Small intestine (tissue), 7 donors: ENCODE measurements around the gene NT5C1A. TPM values are rescaled to one million over a fixed set of nuclear protein-coding genes. Genes with fewer than 3 reads are reported as not detected.

Experiments
- DNase-seq, 2 donors: peaks; one replicate each; pipeline versions ENCODE4 v3.0.0 to v3.0.0-alpha.2; 2013
- FAIRE-seq: peaks from 2 replicates; lab custom pipeline; 2012; peaks lifted over from hg19 to GRCh38; lab: Jason Lieb, UNC
- H3K27ac ChIP-seq, 3 donors: one replicate each; pipeline ENCODE4 v1.5.1; 2013; ENCODE audit warnings: low read length in 2 of 3, mild to moderate bottlenecking in 2 of 3, control low read depth in 1 of 3, inconsistent platforms in 1 of 3, low read depth in 1 of 3, moderate library complexity in 1 of 3
- H3K27me3 ChIP-seq, 3 donors: one replicate each; pipeline ENCODE4 v1.6.1; 2013; ENCODE audit warnings: low read length in 3 of 3, inconsistent platforms in 1 of 3; ENCODE audit not compliant: control insufficient read depth in 3 of 3, insufficient read depth in 3 of 3
- H3K36me3 ChIP-seq, 3 donors: one replicate each; pipeline ENCODE4 v1.6.1; 2013; ENCODE audit warnings: low read length in 3 of 3, inconsistent platforms in 1 of 3, low read depth in 1 of 3, mild to moderate bottlenecking in 1 of 3, moderate library complexity in 1 of 3; ENCODE audit not compliant: control insufficient read depth in 3 of 3, insufficient read depth in 2 of 3
- H3K4me1 ChIP-seq, 3 donors: one replicate each; pipeline ENCODE4 v1.6.1; 2013; ENCODE audit warnings: low read length in 2 of 3, inconsistent platforms in 1 of 3, low read depth in 1 of 3, mild to moderate bottlenecking in 1 of 3, moderate library complexity in 1 of 3; ENCODE audit not compliant: control insufficient read depth in 3 of 3, insufficient read depth in 2 of 3
- H3K4me3 ChIP-seq, 3 donors: one replicate each; pipeline ENCODE4 v1.5.1; 2013; ENCODE audit warnings: low read length in 3 of 3, control low read depth in 1 of 3, inconsistent platforms in 1 of 3, low read depth in 1 of 3, mild to moderate bottlenecking in 1 of 3, moderate library complexity in 1 of 3
- H3K9me3 ChIP-seq, 2 donors: one replicate each; pipeline ENCODE4 v1.6.1; 2013; ENCODE audit warnings: low read depth in 1 of 2, low read length in 1 of 2; ENCODE audit not compliant: control insufficient read depth in 2 of 2, insufficient read depth in 1 of 2
- WGBS, 3 donors: extraction: QIAGEN DNeasy Blood & Tissue Kit; methylation state at CpG; one replicate each; pipeline ENCODE4 v1.1.7; 2013; 5-methylcytosine and 5-hydroxymethylcytosine counted together
- polyA plus RNA-seq, 4 donors: library from polyadenylated mRNA; stranded (reverse) in 3 of 4; unstranded in 1 of 4; fragments of 200-250 nt in 3 of 4; fragments of 120-200 nt in 1 of 4; gene quantifications; one replicate each; pipeline versions ENCODE4 v1.2.1 to v1.2.3, GENCODE V29; 2013
- donor health status: healthy with polysubstance abuse.
- donor health status: control.
- donor health status: control.
- donor health status: Bipolar disorder and iron deficiency.
- donor health status: healthy.

Gene NT5C1A
- polyA plus RNA-seq, 4 donors: 0.12 to 0.16 TPM; not detected in 2

DNA sequence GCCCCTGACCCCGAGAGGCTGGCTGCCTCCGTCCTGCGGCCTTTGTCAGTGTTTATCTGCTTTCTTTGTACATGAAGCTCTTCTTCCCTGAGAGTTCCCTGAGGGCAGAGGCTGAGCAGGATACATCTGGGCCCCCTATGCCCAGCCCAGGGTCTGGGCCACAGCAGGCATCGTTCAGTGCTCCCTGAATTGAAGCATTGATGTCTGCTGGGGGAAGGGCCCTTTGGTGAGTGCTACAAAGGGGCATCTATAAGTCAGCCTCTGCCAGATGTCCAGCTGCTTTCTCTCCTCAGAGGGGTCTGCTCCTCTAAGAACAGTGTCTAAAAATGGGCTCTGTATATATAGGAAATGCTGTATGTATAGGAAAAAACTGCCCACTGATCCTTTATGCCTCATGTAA lies 34.5 kb downstream of the NT5C1A start:
- 70 to 91% (median 77%) methylated on average over 4 of the region's 4 CpGs for WGBS, 3 donors
- DNase-seq (no peak), FAIRE-seq (no peak)
- Histone ChIP-seq H3K9me3 (no peaks in the 10 kb centered on the region), H3K27me3 (peaks cover 0 to 65% (median 1%) of the 10 kb centered on the region in 3 donors), H3K4me3 (no peak overlapping the region), H3K4me1 (no peaks in the 10 kb centered on the region), H3K36me3 (no peaks in the 10 kb centered on the region), H3K27ac (no peak overlapping the region)

- H3K36me3 ChIP-seq: peaks cover 0 to 2% (median 0%) of the 10 kb centered on the region in 3 donors
- H3K27me3 ChIP-seq: peaks cover 0 to 77% (median 1%) of the 10 kb centered on the region in 3 donors
- peak overlapping the region in 2 of 3 donors; percentile 11 to 17 for H3K27ac ChIP-seq
- no peak for DNase-seq
- 46 to 74% (median 57%) methylated on average over 2 of the region's 2 CpGs for WGBS, 3 donors
- FAIRE-seq: no peak
- H3K4me1 ChIP-seq: no peaks in the 10 kb centered on the region
- H3K4me3 ChIP-seq: no peak overlapping the region
- no peaks in the 10 kb centered on the region for H3K9me3 ChIP-seq
Observed at GRCh38 chr1:39635871-39636210, 36.1 kb downstream of the NT5C1A start.

- Histone ChIP-seq H3K4me1 (no peaks in the 10 kb centered on the region), H3K27ac (peak overlapping the region in 2 of 3 donors; percentile 17 to 21), H3K4me3 (no peak overlapping the region), H3K27me3 (peaks cover 0 to 77% (median 1%) of the 10 kb centered on the region in 3 donors), H3K9me3 (no peaks in the 10 kb centered on the region), H3K36me3 (peaks cover 0 to 2% (median 0%) of the 10 kb centered on the region in 3 donors)
- DNase-seq (peak in 1 of 2 donors; percentile 7), FAIRE-seq (no peak)
- 58 to 65% (median 62%) methylated on average over 12 of the region's 12 CpGs for WGBS, 3 donors
Observed at GRCh38 chr1:39635205-39635870, 36.6 kb downstream of the NT5C1A start.

DNA sequence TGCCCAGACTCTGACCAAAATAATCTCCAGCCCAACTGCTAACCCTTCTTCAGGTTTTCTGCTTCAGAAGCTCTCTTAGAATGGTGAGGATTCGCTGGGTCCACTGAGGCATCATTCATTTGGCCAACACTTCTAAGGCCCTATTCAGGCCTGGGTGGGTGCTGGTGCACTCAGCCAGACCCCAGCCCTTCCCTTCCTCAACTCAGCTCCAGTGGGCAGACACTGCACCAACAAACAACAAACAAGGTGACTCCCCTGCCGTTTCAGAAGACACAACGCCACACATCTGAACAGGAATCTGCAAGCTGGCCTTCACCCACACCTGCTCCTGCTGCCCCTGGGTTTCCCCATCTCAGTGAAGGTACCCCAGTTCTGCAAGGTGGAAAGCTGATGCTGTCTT lies 38.5 kb downstream of the NT5C1A start:
- no peak overlapping the region for H3K27ac ChIP-seq
- DNase-seq (no peak), FAIRE-seq (no peak)
- WGBS, 3 donors: 74 to 76% (median 75%) methylated on average over 3 of the region's 3 CpGs
- H3K9me3 ChIP-seq: no peaks in the 10 kb centered on the region
- no peak overlapping the region for H3K4me3 ChIP-seq
- H3K27me3 ChIP-seq: peaks cover 0 to 65% (median 1%) of the 10 kb centered on the region in 3 donors
- peaks cover 0 to 2% (median 0%) of the 10 kb centered on the region in 3 donors for H3K36me3 ChIP-seq
- H3K4me1 ChIP-seq: no peaks in the 10 kb centered on the region

- Histone ChIP-seq H3K9me3 (no peaks in the 10 kb centered on the region), H3K4me1 (no peaks in the 10 kb centered on the region), H3K36me3 (peaks cover 0 to 2% (median 0%) of the 10 kb centered on the region in 3 donors), H3K27me3 (peaks cover 0 to 60% (median 0%) of the 10 kb centered on the region in 3 donors), H3K27ac (no peak overlapping the region), H3K4me3 (no peak overlapping the region)
- FAIRE-seq (no peak), DNase-seq (peak; percentile 9 to 42)
- WGBS, 3 donors: 21 to 24% (median 23%) methylated on average over 27 to 61 of the region's 61 CpGs
Observed at GRCh38 chr1:39632682-39633417, 39.1 kb downstream of the NT5C1A start.

DNA sequence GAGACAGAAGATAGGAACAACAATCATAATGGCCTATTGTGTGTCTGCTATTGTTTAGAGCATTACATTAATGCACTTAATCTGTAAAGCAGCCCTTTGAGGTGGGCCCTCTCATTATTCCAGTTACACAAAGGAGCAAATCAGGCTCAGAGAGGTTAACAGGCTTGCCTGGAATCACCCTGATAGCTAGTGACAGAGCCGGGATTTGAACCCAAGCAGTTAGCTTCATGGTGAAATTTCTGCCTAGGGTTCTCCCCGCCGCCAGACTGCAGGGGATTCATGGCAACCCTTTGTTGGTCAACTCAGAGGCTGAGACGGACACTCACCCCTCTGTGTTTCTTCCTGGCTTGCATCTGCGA lies 39.6 kb downstream of the NT5C1A start:
- no peak overlapping the region for H3K27ac ChIP-seq
- DNase-seq (no peak), FAIRE-seq (no peak)
- WGBS, 3 donors: 81 to 90% (median 86%) methylated on average over 5 of the region's 5 CpGs
- H3K4me3 ChIP-seq: no peak overlapping the region
- H3K36me3 ChIP-seq: peaks cover 0 to 4% (median 0%) of the 10 kb centered on the region in 3 donors
- no peaks in the 10 kb centered on the region for H3K9me3 ChIP-seq
- no peaks in the 10 kb centered on the region for H3K4me1 ChIP-seq
- peaks cover 0 to 54% (median 0%) of the 10 kb centered on the region in 3 donors for H3K27me3 ChIP-seq

DNA sequence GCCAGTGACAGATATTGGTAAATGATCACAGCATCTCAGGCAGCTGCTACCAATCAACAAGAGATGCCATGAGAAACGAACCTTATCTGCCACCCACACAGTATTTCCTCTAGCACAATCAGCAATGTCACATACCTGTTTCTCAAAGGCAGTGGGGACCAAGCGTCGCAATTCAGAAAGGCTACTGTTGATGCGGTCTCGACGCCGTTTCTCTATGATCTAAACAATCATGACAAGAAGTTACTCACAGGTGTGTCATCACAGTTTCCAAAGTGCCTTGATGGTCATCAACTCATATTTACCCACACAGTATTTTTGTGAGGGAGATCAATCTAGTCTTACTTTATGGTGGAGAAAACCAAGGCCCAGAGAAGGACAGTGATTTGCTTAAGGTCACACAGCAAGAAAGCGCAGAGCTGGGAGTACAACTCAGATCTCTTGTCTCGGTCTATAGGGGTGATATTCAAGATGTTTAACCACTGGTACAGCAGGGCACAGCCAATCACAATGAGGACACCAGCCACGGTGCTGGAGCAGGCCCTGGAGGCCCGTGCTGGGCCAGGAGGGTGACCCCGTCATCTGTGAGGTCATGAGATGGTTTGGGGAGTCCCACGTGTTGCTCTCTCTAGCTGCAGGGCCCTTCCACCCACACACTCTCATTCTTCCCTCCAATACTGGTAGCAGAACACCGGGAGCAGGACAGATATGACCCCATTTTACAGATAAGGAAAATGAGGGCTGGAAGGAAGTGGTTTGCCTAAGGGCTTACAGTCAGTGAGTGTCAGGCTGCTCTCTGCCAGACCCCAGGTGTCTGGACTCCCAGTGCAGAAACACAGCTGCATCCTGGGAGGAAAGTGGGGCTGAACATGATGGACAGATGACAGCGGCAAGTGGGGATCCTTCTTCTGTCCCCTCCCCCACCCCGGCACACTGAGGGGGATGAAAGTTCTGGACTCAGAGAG lies 40.3 kb downstream of the NT5C1A start:
- H3K27ac ChIP-seq: no peak overlapping the region
- no peaks in the 10 kb centered on the region for H3K9me3 ChIP-seq
- FAIRE-seq: no peak
- 79 to 84% (median 79%) methylated on average over 16 of the region's 16 CpGs for WGBS, 3 donors
- no peak overlapping the region for H3K4me3 ChIP-seq
- no peaks in the 10 kb centered on the region for H3K4me1 ChIP-seq
- peaks cover 0 to 49% (median 0%) of the 10 kb centered on the region in 3 donors for H3K27me3 ChIP-seq
- DNase-seq: no peak
- peaks cover 0 to 7% (median 0%) of the 10 kb centered on the region in 3 donors for H3K36me3 ChIP-seq
